K562 (cell line): Measurements from ENCODE around the gene NRP2. TPM values are rescaled to one million over a fixed set of nuclear protein-coding genes. Genes with fewer than 3 reads are reported as not detected.

ENCODE experiments used
- ATAC-seq: fragments of 200-7000 bp; cut with Tn5 transposase; 3 replicates; pipeline ENCODE4 v1.9.1; 2020; ENCODE audit warnings: moderate library complexity
- BruUV-seq: library from RNA; stranded (reverse); fragments of 400-500 nt; replicated peaks from 2 replicates; lab custom pipeline; 2021; lab: Mats Ljungman, UMichigan
- CTCF ChIA-PET: fragments of 300-600 bp; formaldehyde crosslinking; extraction: SDS; loops from one replicate; lab custom pipeline; 2021; ENCODE audit warnings: low intra/inter-chr PET ratio; lab: Yijun Ruan, JAX
- POLR2A ChIA-PET: fragments of 300-600, 350-650 bp; sonication (Branson Sonifier 250); formaldehyde crosslinking; extraction: SDS; loops from one replicate; lab custom pipeline; 2021; ENCODE audit warnings: antibody characterized with exemption, inconsistent platforms; lab: Yijun Ruan, JAX
- DNase-seq, 4 experiments: peaks; one replicate each; pipeline versions ENCODE4 v3.0.0 to v3.0.0-alpha.2; 2011 to 2018; ENCODE audit warnings: low spot score in 3 of 4, mixed read lengths in 3 of 4; ENCODE audit errors: extremely low read depth in 1 of 4
- FAIRE-seq: peaks from 2 replicates; lab custom pipeline; 2011; peaks lifted over from hg19 to GRCh38; lab: Jason Lieb, UNC
- H2AFZ ChIP-seq: 2 replicates; pipeline ENCODE4 v1.6.0; 2011; ENCODE audit warnings: low read depth, low read length, control low read depth, inconsistent platforms
- H3K27ac ChIP-seq: fragments of 200-600 bp; 3 replicates; pipeline ENCODE4 v1.8.0; 2011; ENCODE audit warnings: low read depth, mild to moderate bottlenecking, control low read depth, inconsistent platforms, low read length, moderate library complexity, mixed read lengths; ENCODE audit errors: extremely low read depth
- H3K27me3 ChIP-seq, 2 experiments: fragments of 300-600 bp in 1 of 2; 2 replicates in 1 of 2; 3 replicates in 1 of 2; pipeline versions ENCODE4 v1.6.0 to v1.8.0; 2011; ENCODE audit warnings: inconsistent platforms in 2 of 2, low read length in 2 of 2, mild to moderate bottlenecking in 1 of 2, mixed read lengths in 1 of 2, moderate library complexity in 1 of 2; ENCODE audit not compliant: control insufficient read depth in 2 of 2, insufficient read depth in 2 of 2
- H3K36me3 ChIP-seq: fragments of 300-600 bp; 3 replicates; pipeline ENCODE4 v1.8.0; 2011; ENCODE audit warnings: mild to moderate bottlenecking, low read length, inconsistent platforms; ENCODE audit not compliant: control insufficient read depth, insufficient read depth
- H3K4me1 ChIP-seq, 2 experiments: fragments of 200-600 bp in 1 of 2; replicated peaks in 1 of 2; 2 replicates in 1 of 2; 3 replicates in 1 of 2; pipeline versions ENCODE4 v1.5.1 to v1.8.0; 2011; ENCODE audit warnings: inconsistent platforms in 2 of 2, low read length in 2 of 2, mild to moderate bottlenecking in 1 of 2, mixed read lengths in 1 of 2, moderate library complexity in 1 of 2; ENCODE audit not compliant: control insufficient read depth in 2 of 2, insufficient read depth in 2 of 2
- H3K4me2 ChIP-seq: 2 replicates; pipeline ENCODE4 v1.6.1; 2011; ENCODE audit warnings: low read length, control low read depth, inconsistent platforms, mixed read lengths; ENCODE audit not compliant: insufficient read depth
- H3K4me3 ChIP-seq: fragments of 200-600 bp; sonication (generic), shearing (Covaris generic); 2 replicates; pipeline ENCODE4 v1.5.1; 2016; ENCODE audit warnings: control low read depth, inconsistent platforms
- H3K79me2 ChIP-seq: fragments of 200-600 bp; 3 replicates; pipeline ENCODE4 v1.8.0; 2011; ENCODE audit warnings: low read length, inconsistent platforms; ENCODE audit not compliant: control insufficient read depth, insufficient read depth
- H3K9ac ChIP-seq, 2 experiments: 2 replicates each; pipeline versions ENCODE4 v1.6.0 to v1.6.1; 2011; ENCODE audit warnings: low read depth in 2 of 2, low read length in 2 of 2, control low read depth in 1 of 2, inconsistent platforms in 1 of 2, mild to moderate bottlenecking in 1 of 2, mixed read lengths in 1 of 2; ENCODE audit not compliant: insufficient read depth in 1 of 2
- H3K9me1 ChIP-seq: one replicate; pipeline ENCODE4 v1.6.0; 2011; ENCODE audit warnings: inconsistent platforms, mild to moderate bottlenecking, low read length, moderate library complexity; ENCODE audit not compliant: control insufficient read depth, insufficient read depth
- H3K9me3 ChIP-seq: replicated peaks from 2 replicates; pipeline ENCODE4 v1.5.1; 2011; ENCODE audit warnings: low read depth, low read length, inconsistent platforms; ENCODE audit not compliant: control insufficient read depth, insufficient read depth
- H4K20me1 ChIP-seq: replicated peaks from 2 replicates; pipeline ENCODE4 v1.6.1; 2011; ENCODE audit warnings: low read length, inconsistent platforms, mixed read lengths; ENCODE audit not compliant: control insufficient read depth, insufficient read depth
- CAMTA2 ChIP-seq: fragments of 250-450 bp; sonication (Bioruptor Pico); conservative IDR thresholded peaks from 2 replicates; pipeline ENCODE4 v1.5.1; 2022
- CREB1 ChIP-seq, 2 experiments: sonication (generic) in 1 of 2; formaldehyde crosslinking in 1 of 2; IDR thresholded peaks; 2 replicates each; pipeline versions ENCODE4 v1.6.1 to v1.8.0; 2012 to 2022; ENCODE audit warnings: inconsistent platforms in 1 of 2, mild to moderate bottlenecking in 1 of 2, missing genetic modification reagents in 1 of 2, moderate library complexity in 1 of 2
- DEAF1 ChIP-seq: fragments of 450-650 bp; formaldehyde crosslinking; IDR thresholded peaks from 2 replicates; pipeline ENCODE4 v1.4.0; 2020; ENCODE audit warnings: mild to moderate bottlenecking, moderate library complexity
- FIP1L1 ChIP-seq: fragments of 200-400 bp; formaldehyde crosslinking; IDR thresholded peaks from 2 replicates; pipeline ENCODE4 v1.6.1; 2018; ENCODE audit warnings: mild to moderate bottlenecking, low read depth, low read length; ENCODE audit not compliant: poor library complexity, severe bottlenecking
- PHTF2 ChIP-seq: fragments of 250-450 bp; sonication (Bioruptor Pico); IDR thresholded peaks from 2 replicates; pipeline ENCODE4 v1.5.0; 2021; ENCODE audit warnings: mild to moderate bottlenecking
- ZBTB43 ChIP-seq: sonication (generic); formaldehyde crosslinking; IDR thresholded peaks from 2 replicates; pipeline ENCODE4 v1.8.0; 2023; ENCODE audit warnings: mild to moderate bottlenecking, missing genetic modification reagents
- WGBS: fragments of 100-300 bp; shearing (Covaris generic); methylation state at CpG from one replicate; pipeline ENCODE4 v1.1.6; 2016; ENCODE audit warnings: low coverage, mixed read lengths; ENCODE audit not compliant: insufficient coverage; ENCODE audit errors: missing lambda C conversion rate; 5-methylcytosine and 5-hydroxymethylcytosine counted together
- in situ Hi-C: fragments of 300-500 bp; cut with MboI; formaldehyde crosslinking; loops from 4 replicates; pipeline ENCODE4 v1.15.0; 2018; ENCODE audit warnings: inconsistent platforms, mixed read lengths
- intact Hi-C: fragments of 100-400 bp; cut with micrococcal nuclease; formaldehyde crosslinking; loops from 2 replicates; pipeline ENCODE4 v1.14.2; 2022
- polyA plus RNA-seq, 8 experiments: library from polyadenylated mRNA; depleted of rRNA in 4 of 8; stranded (reverse) in 5 of 8; unstranded in 3 of 8; fragments of >200 nt; fragmentation: Nextera tagmentation in 2 of 8; fragmentation: Illumina TruSeq in 1 of 8; extraction: Ambion mirVana in 2 of 8; extraction: Trizol in 1 of 8; gene quantifications; 2 replicates each; pipeline versions ENCODE4 v1.2.1 to v1.2.3, GENCODE V29; 2011 to 2014; ENCODE audit warnings: inconsistent platforms in 1 of 8, missing spikeins in 1 of 8
- total RNA-seq, 7 experiments: library from RNA; depleted of rRNA in 6 of 7; stranded (reverse); fragments of >200 nt in 6 of 7; fragmentation: Illumina TruSeq in 2 of 7; extraction: Trizol in 2 of 7; gene quantifications; 2 replicates each; pipeline versions ENCODE4 v1.2.1 to v1.2.3, GENCODE V29; 2011 to 2021; ENCODE audit warnings: low replicate concordance in 1 of 7

NRP2 gene
- total and polyA plus RNA-seq, 9 of the 15 experiments (the other 6 are each of a cell fraction or from before 2014, with no cell fraction given): 0.05 to 0.31 (median 0.15) TPM; not detected in 5

- no peaks in the 10 kb centered on the region for H3K36me3 ChIP-seq
- in situ Hi-C loops: no loop called here
Observed at GRCh38 chr2:205726506-205726905, 44.2 kb downstream of the NRP2 start.

More at GRCh38 chr2:205726506-205726905, 44.2 kb downstream of the NRP2 start:
- H3K9me1 ChIP-seq: no peaks in the 10 kb centered on the region
- peaks cover 0 to 13% of the 10 kb centered on the region in 2 experiments; a peak in 1 of 5 replicates for H3K27me3 ChIP-seq
- no peak for ATAC-seq
- no peaks in the 10 kb centered on the region for H4K20me1 ChIP-seq
- H3K9me3 ChIP-seq: no peaks in the 10 kb centered on the region
- H3K4me2 ChIP-seq: no peak overlapping the region
- H3K4me1 ChIP-seq: no peaks in the 10 kb centered on the region
- intact Hi-C loops: no loop called here
- 0% methylated on average over 4 of the region's 4 CpGs for WGBS
- H3K4me3 ChIP-seq: no peak overlapping the region
- BruUV-seq: no TSS peak
- POLR2A ChIA-PET: interaction anchor here (0.6 kb wide), 1 partner anchor 147 kb away, joined by 5 read pairs; no protein-coding TSS in a partner anchor
- FAIRE-seq: no peak
- H3K9ac ChIP-seq: no peak overlapping the region
- DNase-seq: no peak
- H2AFZ ChIP-seq: no peak overlapping the region
- no peaks in the 10 kb centered on the region for H3K79me2 ChIP-seq
- no peak for TF ChIP-seq CAMTA2
- no peak for TF ChIP-seq FIP1L1
- TF ChIP-seq ZBTB43: no peak
- no peak for TF ChIP-seq CREB1 (IDR thresholded peaks at IDR 0.05)
- TF ChIP-seq CREB1 (CRISPR knock-in tag; IDR thresholded peaks at IDR 0.05): no peak
- no peak for TF ChIP-seq DEAF1 (CRISPR knock-in tag)
- no peak for TF ChIP-seq PHTF2
- CTCF ChIA-PET: no interaction called here
- H3K27ac ChIP-seq: no peak overlapping the region
